CD14-positive monocyte (primary cell): ENCODE measurements around the gene MED26. TPM values are rescaled to one million over a fixed set of nuclear protein-coding genes. Genes with fewer than 3 reads are reported as not detected.

Source experiments
- DNase-seq, 3 donors: peaks; one replicate each; pipeline ENCODE4 v3.0.0-alpha.2; 2011 to 2022
- H2AFZ ChIP-seq: 2 replicates; pipeline ENCODE4 v1.6.0; 2012; ENCODE audit warnings: mild to moderate bottlenecking, low read depth, low read length, inconsistent platforms; ENCODE audit not compliant: insufficient read depth, poor library complexity, severe bottlenecking
- H3K27ac ChIP-seq, 2 donors: 1 replicate in 1 of 2; 2 replicates in 1 of 2; pipeline ENCODE4 v1.5.1; 2012 to 2013; ENCODE audit warnings: low read length in 2 of 2, control low read depth in 1 of 2, inconsistent platforms in 1 of 2, low read depth in 1 of 2, mild to moderate bottlenecking in 1 of 2
- H3K27me3 ChIP-seq, 2 donors: one replicate each; pipeline versions ENCODE4 v1.6.0 to v1.6.1; 2011 to 2013; ENCODE audit warnings: low read length in 2 of 2; ENCODE audit not compliant: control insufficient read depth in 2 of 2, insufficient read depth in 2 of 2
- H3K36me3 ChIP-seq, 2 donors: replicated peaks in 1 of 2; 1 replicate in 1 of 2; 2 replicates in 1 of 2; pipeline versions ENCODE4 v1.5.1 to v1.6.1; 2012 to 2013; ENCODE audit warnings: low read length in 2 of 2, control low read depth in 1 of 2, inconsistent platforms in 1 of 2, mild to moderate bottlenecking in 1 of 2; ENCODE audit not compliant: insufficient read depth in 2 of 2, control insufficient read depth in 1 of 2
- H3K4me1 ChIP-seq, 2 donors: 1 replicate in 1 of 2; 2 replicates in 1 of 2; pipeline versions ENCODE4 v1.5.1 to v1.6.1; 2012 to 2013; ENCODE audit warnings: low read length in 2 of 2, control low read depth in 1 of 2, inconsistent platforms in 1 of 2, mild to moderate bottlenecking in 1 of 2, moderate library complexity in 1 of 2; ENCODE audit not compliant: insufficient read depth in 2 of 2, control insufficient read depth in 1 of 2
- H3K4me2 ChIP-seq: replicated peaks from 2 replicates; pipeline ENCODE3; 2012; ENCODE audit warnings: low read length, moderate library complexity, mild to moderate bottlenecking; ENCODE audit not compliant: poor library complexity, severe bottlenecking; ENCODE audit errors: extremely low read depth
- H3K4me3 ChIP-seq, 3 experiments: fragments of 200-600 bp in 1 of 3; sonication (generic) in 1 of 3; replicated peaks in 1 of 3; 1 replicate in 2 of 3; 2 replicates in 1 of 3; pipeline ENCODE4 v1.5.1; 2011 to 2013; ENCODE audit warnings: low read length in 3 of 3, mild to moderate bottlenecking in 3 of 3, control low read depth in 2 of 3, low read depth in 2 of 3, inconsistent platforms in 1 of 3, moderate library complexity in 1 of 3
- H3K79me2 ChIP-seq: 2 replicates; pipeline ENCODE4 v1.6.0; 2012; ENCODE audit warnings: mild to moderate bottlenecking, control low read depth, inconsistent platforms, low read length, moderate library complexity; ENCODE audit not compliant: insufficient read depth
- H3K9ac ChIP-seq: 2 replicates; pipeline ENCODE4 v1.6.0; 2017; ENCODE audit warnings: low read length, mild to moderate bottlenecking; ENCODE audit not compliant: insufficient read depth, poor library complexity, severe bottlenecking
- H3K9me3 ChIP-seq, 2 donors: replicated peaks in 1 of 2; 1 replicate in 1 of 2; 2 replicates in 1 of 2; pipeline versions ENCODE4 v1.5.1 to v1.6.1; 2012 to 2013; ENCODE audit warnings: low read length in 2 of 2, control low read depth in 1 of 2; ENCODE audit not compliant: control insufficient read depth in 1 of 2, insufficient read depth in 1 of 2
- H4K20me1 ChIP-seq: 2 replicates; pipeline ENCODE4 v1.6.0; 2012; ENCODE audit warnings: mild to moderate bottlenecking, low read length, control low read depth, moderate library complexity; ENCODE audit not compliant: insufficient read depth
- H3K27ac Mint-ChIP-seq, 7 donors: one replicate each; pipeline ENCODE4 v1.8.0; 2020; ENCODE audit warnings: mild to moderate bottlenecking in 7 of 7, mixed read lengths in 7 of 7, moderate library complexity in 6 of 7, inconsistent platforms in 2 of 7
- H3K27me3 Mint-ChIP-seq, 3 donors: one replicate each; pipeline ENCODE4 v1.8.0; 2021 to 2022; ENCODE audit warnings: low read depth in 3 of 3, mild to moderate bottlenecking in 3 of 3, mixed read lengths in 3 of 3, moderate library complexity in 3 of 3, inconsistent platforms in 1 of 3
- H3K36me3 Mint-ChIP-seq, 2 donors: one replicate each; pipeline ENCODE4 v1.8.0; 2020; ENCODE audit warnings: mixed read lengths in 2 of 2, inconsistent platforms in 1 of 2, mild to moderate bottlenecking in 1 of 2
- H3K4me1 Mint-ChIP-seq: one replicate; pipeline ENCODE4 v1.8.0; 2020; ENCODE audit warnings: mild to moderate bottlenecking, mixed read lengths
- H3K4me3 Mint-ChIP-seq, 2 donors: one replicate each; pipeline ENCODE4 v1.8.0; 2020; ENCODE audit warnings: mild to moderate bottlenecking in 2 of 2, mixed read lengths in 2 of 2, moderate library complexity in 1 of 2
- H3K9me3 Mint-ChIP-seq, 7 donors: one replicate each; pipeline ENCODE4 v1.8.0; 2020 to 2022; ENCODE audit warnings: mixed read lengths in 7 of 7, mild to moderate bottlenecking in 6 of 7, moderate library complexity in 6 of 7, inconsistent platforms in 2 of 7
- WGBS: methylation state at CpG from one replicate; pipeline ENCODE4 v1.1.5; 2013; ENCODE audit warnings: missing lambda C conversion rate; ENCODE audit not compliant: insufficient coverage; 5-methylcytosine and 5-hydroxymethylcytosine counted together
- intact Hi-C, 2 donors: fragments of 100-400 bp; cut with micrococcal nuclease; formaldehyde crosslinking; loops; one replicate each; pipeline versions ENCODE4 v1.15.0 to v1.15.1; 2023
- polyA plus RNA-seq, 3 donors: library from polyadenylated mRNA; depleted of rRNA in 1 of 3; unstranded in 2 of 3; stranded (reverse) in 1 of 3; fragments of 300-500 nt in 2 of 3; fragments of >200 nt in 1 of 3; fragmentation: Illumina TruSeq in 2 of 3; gene quantifications; 1 replicate in 2 of 3; 2 replicates in 1 of 3; pipeline ENCODE4 v1.2.3, GENCODE V29; 2012 to 2021
- TF ChIP-seq, protein P1 (sequence below): fragments of 200-600 bp; IDR thresholded peaks from one replicate; pipeline ENCODE4 v1.8.0; 2022; ENCODE audit warnings: antibody characterized with exemption, mild to moderate bottlenecking

Gene MED26
- polyA plus RNA-seq, 3 donors = 1.1 to 7.1 (median 2.1) TPM

DNA sequence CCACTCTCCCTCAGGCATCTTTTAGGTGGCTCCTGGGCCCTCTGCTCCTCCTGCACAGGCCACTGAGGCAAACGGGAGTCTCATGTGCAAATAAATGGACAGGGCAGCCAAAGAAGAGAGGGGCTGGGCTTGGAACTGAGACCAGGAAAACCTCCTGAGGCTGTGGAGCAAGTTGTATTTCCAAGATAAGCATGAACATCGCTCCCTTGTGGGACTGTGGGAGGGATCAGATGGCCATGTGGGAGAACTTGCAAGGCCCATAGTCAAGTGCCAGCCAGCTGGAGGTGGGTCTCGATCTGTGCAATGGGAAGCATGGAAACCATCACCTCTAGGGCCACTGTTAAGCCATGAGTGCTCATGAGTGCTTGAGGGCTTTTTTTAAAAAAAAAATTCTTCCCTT lies 24.9 kb downstream of the MED26 start:
- peaks cover 100% of the 10 kb centered on the region for H4K20me1 ChIP-seq
- H3K9me3 ChIP-seq = no peaks in the 10 kb centered on the region
- H3K9ac ChIP-seq = no peak overlapping the region
- no peak for DNase-seq
- Mint-ChIP-seq H3K27me3 (no peaks in the 10 kb centered on the region), H3K4me3 (no peak overlapping the region), H3K27ac (peak overlapping the region in 1 of 7 donors; percentile 8), H3K9me3 (no peaks in the 10 kb centered on the region), H3K4me1 (peaks cover 23% of the 10 kb centered on the region), H3K36me3 (peaks cover 10 to 33% of the 10 kb centered on the region in 2 donors)
- H3K4me2 ChIP-seq = no peak overlapping the region
- no peak overlapping the region for H3K27ac ChIP-seq
- 89% methylated on average over 2 of the region's 3 CpGs for WGBS
- no peak overlapping the region for H3K4me3 ChIP-seq
- intact Hi-C loops = no loop called here
- H2AFZ ChIP-seq = no peak overlapping the region
- peaks cover 0 to 19% of the 10 kb centered on the region in 2 donors for H3K36me3 ChIP-seq
- TF ChIP-seq, protein P1, sequence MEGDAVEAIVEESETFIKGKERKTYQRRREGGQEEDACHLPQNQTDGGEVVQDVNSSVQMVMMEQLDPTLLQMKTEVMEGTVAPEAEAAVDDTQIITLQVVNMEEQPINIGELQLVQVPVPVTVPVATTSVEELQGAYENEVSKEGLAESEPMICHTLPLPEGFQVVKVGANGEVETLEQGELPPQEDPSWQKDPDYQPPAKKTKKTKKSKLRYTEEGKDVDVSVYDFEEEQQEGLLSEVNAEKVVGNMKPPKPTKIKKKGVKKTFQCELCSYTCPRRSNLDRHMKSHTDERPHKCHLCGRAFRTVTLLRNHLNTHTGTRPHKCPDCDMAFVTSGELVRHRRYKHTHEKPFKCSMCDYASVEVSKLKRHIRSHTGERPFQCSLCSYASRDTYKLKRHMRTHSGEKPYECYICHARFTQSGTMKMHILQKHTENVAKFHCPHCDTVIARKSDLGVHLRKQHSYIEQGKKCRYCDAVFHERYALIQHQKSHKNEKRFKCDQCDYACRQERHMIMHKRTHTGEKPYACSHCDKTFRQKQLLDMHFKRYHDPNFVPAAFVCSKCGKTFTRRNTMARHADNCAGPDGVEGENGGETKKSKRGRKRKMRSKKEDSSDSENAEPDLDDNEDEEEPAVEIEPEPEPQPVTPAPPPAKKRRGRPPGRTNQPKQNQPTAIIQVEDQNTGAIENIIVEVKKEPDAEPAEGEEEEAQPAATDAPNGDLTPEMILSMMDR = no peak
- H3K79me2 ChIP-seq = peaks cover 100% of the 10 kb centered on the region
- H3K27me3 ChIP-seq = no peaks in the 10 kb centered on the region
- H3K4me1 ChIP-seq = peaks cover 16 to 20% of the 10 kb centered on the region in 2 donors

DNA sequence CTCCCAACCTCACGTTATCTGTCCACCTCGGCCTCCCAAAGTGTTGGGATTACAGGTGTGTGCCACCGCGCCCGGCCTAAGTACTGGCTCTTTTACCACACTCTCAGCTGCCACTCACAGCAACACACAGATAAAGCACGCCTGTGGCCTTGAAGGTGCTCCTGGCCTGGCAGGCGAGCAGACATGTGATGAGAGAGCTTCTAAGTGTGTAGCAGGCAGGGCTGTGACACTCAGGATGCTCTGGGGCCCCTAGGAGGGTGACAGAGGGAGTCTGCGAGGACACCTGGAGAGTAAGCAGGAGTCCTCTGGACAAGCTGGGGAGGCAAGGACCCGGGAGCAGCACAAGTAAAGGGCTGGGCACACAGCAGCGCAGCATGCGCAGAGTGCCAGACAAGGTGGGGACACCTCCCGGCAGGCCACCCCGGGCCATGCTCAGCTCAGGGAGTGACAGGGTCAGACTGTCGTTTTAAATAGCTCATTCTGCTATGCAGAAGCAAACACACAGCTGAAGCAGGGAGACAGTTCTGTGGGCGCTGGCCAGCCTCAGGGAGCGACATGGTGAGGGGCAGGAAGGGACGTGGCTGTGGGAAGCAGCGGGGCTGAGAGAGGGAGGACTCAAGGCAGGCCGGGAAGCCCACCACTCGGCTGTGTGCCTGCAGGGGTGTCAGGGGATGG lies 26.5 kb downstream of the MED26 start:
- 95% methylated on average over 15 of the region's 20 CpGs for WGBS
- intact Hi-C loops = no loop called here
- peak overlapping the region in 2 of 7 donors; percentile 26 to 35 for H3K27ac Mint-ChIP-seq

More for the DNA sequence above, 26.5 kb downstream of the MED26 start:
- TF ChIP-seq, protein P1 = no peak
- Mint-ChIP-seq H3K4me3 (no peak overlapping the region), H3K4me1 (peaks cover 14% of the 10 kb centered on the region), H3K9me3 (no peaks in the 10 kb centered on the region), H3K27me3 (no peaks in the 10 kb centered on the region), H3K36me3 (peaks cover 9 to 28% of the 10 kb centered on the region in 2 donors)
- H3K4me3 ChIP-seq = no peak overlapping the region
- H3K4me1 ChIP-seq = peaks cover 8 to 12% of the 10 kb centered on the region in 2 donors
- H3K79me2 ChIP-seq = peaks cover 100% of the 10 kb centered on the region
- H2AFZ ChIP-seq = no peak overlapping the region
- DNase-seq = no peak
- H3K9me3 ChIP-seq = no peaks in the 10 kb centered on the region
- H3K36me3 ChIP-seq = peaks cover 0 to 16% of the 10 kb centered on the region in 2 donors
- peaks cover 100% of the 10 kb centered on the region for H4K20me1 ChIP-seq
- H3K4me2 ChIP-seq = no peak overlapping the region
- no peak overlapping the region for H3K9ac ChIP-seq
- H3K27ac ChIP-seq = no peak overlapping the region
- no peaks in the 10 kb centered on the region for H3K27me3 ChIP-seq
